UCSD-AML1 (cell line): ENCODE measurements around the gene ATG13.

Experiments
- DNase-seq: peaks from one replicate; lab custom pipeline; 2025; ENCODE audit not compliant: unreplicated experiment; lab: John Stamatoyannopoulos, UW

ATG13 gene

GRCh38 chr11:46604796-46605195 is 12.6 kb upstream of the ATG13 start:
- DNase-seq = no peak

GRCh38 chr11:46607516-46607915 is 9.8 kb upstream of the ATG13 start:
- DNase-seq = no peak

GRCh38 chr11:46609386-46609785 is 8.0 kb upstream of the ATG13 start:
- DNase-seq = no peak

- DNase-seq = no peak
Observed at GRCh38 chr11:46611526-46612304, 5.6 kb upstream of the ATG13 start.

GRCh38 chr11:46612326-46612725 is 5.0 kb upstream of the ATG13 start:
- DNase-seq = no peak

GRCh38 chr11:46615756-46616155 is 1.6 kb upstream of the ATG13 start:
- no peak for DNase-seq

GRCh38 chr11:46616551-46617133 is 711 bp upstream of the ATG13 start:
- DNase-seq = no peak

GRCh38 chr11:46617972-46618314 is 590 bp downstream of the ATG13 start:
- no peak for DNase-seq

- no peak for DNase-seq
Observed at GRCh38 chr11:46618837-46619236, 1.5 kb downstream of the ATG13 start.

- DNase-seq = no peak
Observed at GRCh38 chr11:46625406-46625805, 8.1 kb downstream of the ATG13 start.

GRCh38 chr11:46628961-46629360 is 11.6 kb downstream of the ATG13 start:
- no peak for DNase-seq

GRCh38 chr11:46630237-46630636 is 12.9 kb downstream of the ATG13 start:
- DNase-seq = no peak

- no peak for DNase-seq
Observed at GRCh38 chr11:46631676-46632075, 14.3 kb downstream of the ATG13 start.

GRCh38 chr11:46632502-46632901 is 15.1 kb downstream of the ATG13 start:
- no peak for DNase-seq

GRCh38 chr11:46633291-46634217 is 16.2 kb downstream of the ATG13 start:
- DNase-seq = no peak

GRCh38 chr11:46635557-46636139 is 18.3 kb downstream of the ATG13 start:
- no peak for DNase-seq

- DNase-seq = no peak
Observed at GRCh38 chr11:46637546-46637945, 20.2 kb downstream of the ATG13 start.

GRCh38 chr11:46639197-46639839 is 22.0 kb downstream of the ATG13 start:
- no peak for DNase-seq

- DNase-seq = no peak
Observed at GRCh38 chr11:46640036-46640788, 22.9 kb downstream of the ATG13 start.

GRCh38 chr11:46641639-46642038 is 24.3 kb downstream of the ATG13 start:
- DNase-seq = no peak
